ENCODE measurements around the gene IPO13.
A peak's percentile ranks its signal among the peaks of the same experiment; 100 is the strongest.

IPO13 gene

DNA sequence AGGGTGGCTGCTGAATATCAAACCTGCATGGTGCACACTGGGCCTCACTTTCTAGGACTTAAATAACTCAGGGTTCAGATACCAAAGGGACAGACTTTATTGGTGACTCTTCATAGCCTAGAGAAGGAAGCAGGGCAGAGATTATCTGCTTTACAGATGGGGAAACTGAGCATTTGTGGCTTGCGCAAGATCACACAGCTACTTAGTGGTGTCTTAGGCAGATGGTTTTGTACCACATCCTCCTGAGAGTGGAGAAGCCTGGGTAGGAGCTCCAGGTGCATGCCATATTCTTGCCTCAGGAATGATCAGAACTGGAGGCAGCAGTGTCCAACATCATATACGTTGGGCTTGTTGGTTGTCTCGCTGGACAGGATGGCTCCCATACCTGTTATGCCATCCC lies 16.3 kb downstream of the IPO13 start:
- H3K4me3 ChIP-seq (ENCODE audit: low read depth, low read length), result no peak overlapping the region
- TF ChIP-seq, protein P1, sequence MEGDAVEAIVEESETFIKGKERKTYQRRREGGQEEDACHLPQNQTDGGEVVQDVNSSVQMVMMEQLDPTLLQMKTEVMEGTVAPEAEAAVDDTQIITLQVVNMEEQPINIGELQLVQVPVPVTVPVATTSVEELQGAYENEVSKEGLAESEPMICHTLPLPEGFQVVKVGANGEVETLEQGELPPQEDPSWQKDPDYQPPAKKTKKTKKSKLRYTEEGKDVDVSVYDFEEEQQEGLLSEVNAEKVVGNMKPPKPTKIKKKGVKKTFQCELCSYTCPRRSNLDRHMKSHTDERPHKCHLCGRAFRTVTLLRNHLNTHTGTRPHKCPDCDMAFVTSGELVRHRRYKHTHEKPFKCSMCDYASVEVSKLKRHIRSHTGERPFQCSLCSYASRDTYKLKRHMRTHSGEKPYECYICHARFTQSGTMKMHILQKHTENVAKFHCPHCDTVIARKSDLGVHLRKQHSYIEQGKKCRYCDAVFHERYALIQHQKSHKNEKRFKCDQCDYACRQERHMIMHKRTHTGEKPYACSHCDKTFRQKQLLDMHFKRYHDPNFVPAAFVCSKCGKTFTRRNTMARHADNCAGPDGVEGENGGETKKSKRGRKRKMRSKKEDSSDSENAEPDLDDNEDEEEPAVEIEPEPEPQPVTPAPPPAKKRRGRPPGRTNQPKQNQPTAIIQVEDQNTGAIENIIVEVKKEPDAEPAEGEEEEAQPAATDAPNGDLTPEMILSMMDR (IDR thresholded peaks at IDR 0.05; ENCODE audit: insufficient read depth, low read length, missing control alignments), result no peak
- ChIA-PET POLR2A (no interaction called here), CTCF (interaction anchor here (1.1 to 1.5 kb wide), 4 partner anchors 10 to 199 kb away, joined by 3 to 4 read pairs (median 3); no protein-coding TSS in a partner anchor)
- DNase-seq (ENCODE audit: low read depth, low spot score), result no peak

DNA sequence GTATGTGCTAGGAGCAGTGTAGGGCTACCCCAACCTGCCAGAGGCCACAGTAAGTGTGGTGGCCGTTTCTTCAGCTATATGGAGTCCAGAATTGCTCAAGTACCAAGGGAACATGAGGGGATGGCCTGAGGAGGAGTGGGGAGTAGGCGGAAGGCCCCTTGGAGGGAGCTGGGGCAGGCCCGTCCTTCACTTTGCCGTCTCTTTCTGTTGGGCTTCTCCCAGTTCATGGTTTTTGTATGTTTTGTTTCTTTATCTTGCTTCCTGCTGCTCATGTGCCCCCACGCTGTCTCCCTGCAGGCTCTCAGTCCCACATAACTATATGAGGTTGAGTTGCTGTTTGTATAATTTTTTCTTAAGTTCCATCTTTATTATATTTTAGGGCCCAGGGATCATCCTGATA lies 17.1 kb downstream of the IPO13 start:
- CTCF ChIA-PET, result interaction anchor here (1.1 to 1.3 kb wide), 3 partner anchors 9 to 198 kb away, joined by 3 to 4 read pairs (median 3); no protein-coding TSS in a partner anchor

GRCh38 chr1:43965316-43965715 lies 18.6 kb downstream of the IPO13 start:
- ChIA-PET CTCF (interaction anchor here (2.1 kb wide), 1 partner anchor 202 kb away, joined by 6 read pairs; no protein-coding TSS in a partner anchor), POLR2A (no interaction called here)
- H3K4me3 ChIP-seq (ENCODE audit: low read depth, low read length), result no peak overlapping the region
- TF ChIP-seq, protein P1 (IDR thresholded peaks at IDR 0.05; ENCODE audit: insufficient read depth, low read length, missing control alignments), result no peak
- DNase-seq (ENCODE audit: low read depth, low spot score), result no peak

More for the DNA sequence above, 17.1 kb downstream of the IPO13 start:
- POLR2A ChIA-PET, result no interaction called here
- TF ChIP-seq, protein P1 (IDR thresholded peaks at IDR 0.05; ENCODE audit: insufficient read depth, low read length, missing control alignments), result no peak
- no peak for DNase-seq (ENCODE audit: low read depth, low spot score)
- H3K4me3 ChIP-seq (ENCODE audit: low read depth, low read length), result no peak overlapping the region

DNA sequence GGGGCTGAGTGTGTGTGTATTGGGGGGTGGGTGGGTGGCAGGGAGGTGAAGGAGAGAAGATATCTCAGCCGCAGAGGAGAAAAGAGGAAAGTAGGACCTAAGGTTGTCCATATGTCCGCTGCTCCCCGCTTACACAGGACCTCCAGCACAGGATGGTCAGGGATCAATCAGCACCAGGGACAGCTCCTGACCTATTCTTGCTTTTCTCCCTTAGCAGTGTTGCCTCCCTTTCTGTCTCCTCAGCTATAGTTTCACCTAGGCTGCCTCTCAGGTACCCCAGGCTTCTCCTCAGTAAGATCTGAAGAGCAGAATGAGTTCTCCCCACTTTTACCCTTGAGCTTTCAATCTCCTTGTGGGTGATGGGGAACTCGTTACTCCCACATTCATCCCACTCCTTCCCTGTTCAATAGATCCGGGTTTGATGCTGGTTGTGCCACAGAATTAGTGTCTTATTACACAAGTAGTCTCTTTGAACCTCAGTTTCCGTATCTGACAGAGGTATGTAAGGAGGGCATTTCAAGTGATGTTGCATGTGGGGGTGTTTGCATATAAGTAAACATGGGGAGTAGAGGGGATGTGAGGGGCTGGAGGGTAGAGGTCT lies 21.7 kb downstream of the IPO13 start:
- CTCF ChIA-PET, result interaction anchor here (0.8 to 1.9 kb wide), 3 partner anchors 19 to 204 kb away, joined by 3 to 8 read pairs (median 3); no protein-coding TSS in a partner anchor
- TF ChIP-seq, protein P1 (IDR thresholded peaks at IDR 0.05; ENCODE audit: insufficient read depth, low read length, missing control alignments), result no peak
- POLR2A ChIA-PET, result no interaction called here
- no peak overlapping the region for H3K4me3 ChIP-seq (ENCODE audit: low read depth, low read length)
- no peak for DNase-seq (ENCODE audit: low read depth, low spot score)

GRCh38 chr1:43969416-43969745 lies 22.6 kb downstream of the IPO13 start:
- DNase-seq (ENCODE audit: low read depth, low spot score), result no peak
- TF ChIP-seq, protein P1 (IDR thresholded peaks at IDR 0.05; ENCODE audit: insufficient read depth, low read length, missing control alignments), result no peak
- POLR2A ChIA-PET, result interaction anchor here (0.6 to 1.0 kb wide), 2 partner anchors 9 to 839 kb away, joined by 4 read pairs; partner anchors contain the start of genes B4GALT2 and BTBD19
- CTCF ChIA-PET, result interaction anchor here (1.0 to 8.7 kb wide), 4 partner anchors 10 to 204 kb away, joined by 3 to 71 read pairs (median 8); partner anchors contain the start of gene IPO13
- H3K4me3 ChIP-seq (ENCODE audit: low read depth, low read length), result peak overlapping the region; percentile 25; the same call in 1 of the 2 replicates

GRCh38 chr1:43969746-43970466 lies 23.2 kb downstream of the IPO13 start, which contains the start of gene DPH2:
TSS of gene DPH2 (plus strand) at chr1:43970010. CDS start at chr1:43970176, 166 bp downstream.
- POLR2A ChIA-PET, result interaction anchor here (0.6 to 1.0 kb wide), 2 partner anchors 9 to 838 kb away, joined by 4 read pairs; partner anchors contain the start of genes B4GALT2 and BTBD19
- TF ChIP-seq, protein P1 (IDR thresholded peaks at IDR 0.05; ENCODE audit: insufficient read depth, low read length, missing control alignments), result no peak
- CTCF ChIA-PET, result interaction anchor here (1.0 to 8.7 kb wide), 5 partner anchors 11 to 205 kb away, joined by 3 to 71 read pairs (median 5); partner anchors contain the start of gene IPO13
- DNase-seq (ENCODE audit: low read depth, low spot score), result peak; percentile 78
- H3K4me3 ChIP-seq (ENCODE audit: low read depth, low read length), result peak within 1 kb of the TSS; percentile 97
